A549 (cell line): ENCODE results near the gene CACNA1C. TPM values are rescaled to one million over a fixed set of nuclear protein-coding genes. Genes with fewer than 3 reads are reported as not detected.

ENCODE experiments used
- ATAC-seq, 2 experiments: fragments of 200-7000 bp in 1 of 2; fragments of >200 bp in 1 of 2; cut with Nextera tagmentation in 1 of 2; cut with Tn5 transposase in 1 of 2; 3 replicates each; pipeline versions ENCODE4 v1.8.0 to v1.9.1; 2018 to 2020; ENCODE audit warnings: mild to moderate bottlenecking in 1 of 2, moderate library complexity in 1 of 2
- CTCF ChIA-PET: fragments of 300-600 bp; sonication (Branson Sonifier 250); formaldehyde crosslinking; extraction: SDS; loops from one replicate; lab custom pipeline; 2021; ENCODE audit warnings: antibody characterized with exemption, inconsistent platforms; lab: Yijun Ruan, JAX
- POLR2A ChIA-PET: fragments of 350-600 bp; formaldehyde crosslinking; extraction: SDS; loops from one replicate; lab custom pipeline; 2021; ENCODE audit warnings: antibody characterized with exemption, inconsistent platforms; lab: Yijun Ruan, JAX
- DNase-seq, 2 experiments: peaks; one replicate each; pipeline versions ENCODE4 v3.0.0 to v3.0.0-alpha.2; 2011 to 2016; ENCODE audit warnings: low read depth in 1 of 2, low spot score in 1 of 2
- FAIRE-seq: peaks from 2 replicates; lab custom pipeline; 2011; peaks lifted over from hg19 to GRCh38; lab: Jason Lieb, UNC
- H3K27ac ChIP-seq, 2 experiments: fragments of >200 bp; sonication (Bioruptor Twin); formaldehyde crosslinking; 3 replicates each; pipeline ENCODE4 v1.5.1; 2016 to 2017
- H3K4me1 ChIP-seq: fragments of >200 bp; sonication (Bioruptor Twin); formaldehyde crosslinking; 3 replicates; pipeline ENCODE4 v1.6.1; 2016
- H3K4me2 ChIP-seq: fragments of >200 bp; sonication (Bioruptor Twin); formaldehyde crosslinking; 3 replicates; pipeline ENCODE4 v1.6.1; 2016
- H3K4me3 ChIP-seq: fragments of >200 bp; sonication (Bioruptor Twin); formaldehyde crosslinking; 3 replicates; pipeline ENCODE4 v1.5.1; 2016
- H3K9me3 ChIP-seq: fragments of >200 bp; sonication (Bioruptor Twin); formaldehyde crosslinking; 3 replicates; pipeline ENCODE4 v1.6.1; 2016
- CBX8 ChIP-seq: fragments of 200-600 bp; sonication (generic); IDR thresholded peaks from 2 replicates; pipeline ENCODE4 v1.6.1; 2016
- EHF ChIP-seq: fragments of 250-450 bp; sonication (Bioruptor Pico); IDR thresholded peaks from 2 replicates; pipeline ENCODE4 v1.5.0; 2020; ENCODE audit warnings: mild to moderate bottlenecking
- EP300 ChIP-seq, 2 experiments: fragments of >200 bp; sonication (Bioruptor Twin); formaldehyde crosslinking; IDR thresholded peaks; 2 replicates in 1 of 2; 3 replicates in 1 of 2; pipeline ENCODE4 v1.6.1; 2016 to 2017
- ESRRA ChIP-seq: fragments of 150-350 bp; IDR thresholded peaks from 2 replicates; pipeline ENCODE4 v1.6.1; 2014; ENCODE audit warnings: mild to moderate bottlenecking, low read length, borderline replicate concordance
- FOXS1 ChIP-seq: fragments of 250-450 bp; sonication (Bioruptor Pico); IDR thresholded peaks from 2 replicates; pipeline ENCODE4 v1.5.0; 2020; ENCODE audit warnings: mild to moderate bottlenecking, moderate library complexity
- GATA3 ChIP-seq: IDR thresholded peaks from 2 replicates; pipeline ENCODE4 v1.6.1; 2012; ENCODE audit warnings: borderline replicate concordance
- HEYL ChIP-seq: fragments of 250-450 bp; sonication (Bioruptor Pico); IDR thresholded peaks from 2 replicates; pipeline ENCODE4 v1.8.0; 2021; ENCODE audit warnings: mild to moderate bottlenecking, moderate library complexity
- HOXA7 ChIP-seq: fragments of 250-450 bp; sonication (Bioruptor Pico); IDR thresholded peaks from 2 replicates; pipeline ENCODE4 v1.5.0; 2020; ENCODE audit warnings: mild to moderate bottlenecking, moderate library complexity
- HOXB13 ChIP-seq: fragments of 250-450 bp; sonication (Bioruptor Pico); IDR thresholded peaks from 2 replicates; pipeline ENCODE4 v1.5.0; 2020; ENCODE audit warnings: low read depth, mild to moderate bottlenecking, moderate library complexity
- KDM1A ChIP-seq: fragments of 200-600 bp; sonication (generic); IDR thresholded peaks from 2 replicates; pipeline ENCODE4 v1.6.1; 2016; ENCODE audit warnings: low read depth, mild to moderate bottlenecking
- MAZ ChIP-seq: fragments of 150-350 bp; IDR thresholded peaks from 2 replicates; pipeline ENCODE4 v1.6.1; 2014; ENCODE audit warnings: antibody characterized with exemption, low read depth, low read length, borderline replicate concordance
- MYC ChIP-seq: IDR thresholded peaks from 2 replicates; pipeline ENCODE4 v1.6.1; 2012; ENCODE audit warnings: mild to moderate bottlenecking, inconsistent platforms, low read length, improper control_type of control experiment, borderline replicate concordance
- NFE2L2 ChIP-seq: fragments of 150-350 bp; conservative IDR thresholded peaks from 2 replicates; pipeline ENCODE4 v1.6.1; 2014; ENCODE audit warnings: low read length
- NPAS2 ChIP-seq: fragments of 250-450 bp; sonication (Bioruptor Pico); IDR thresholded peaks from 2 replicates; pipeline ENCODE4 v1.8.0; 2022; ENCODE audit warnings: mild to moderate bottlenecking, moderate library complexity, borderline replicate concordance
- POLR2A ChIP-seq: IDR thresholded peaks from 2 replicates; pipeline ENCODE4 v1.6.1; 2012; ENCODE audit warnings: mild to moderate bottlenecking, low read length
- POLR2AphosphoS2 ChIP-seq: conservative IDR thresholded peaks from 2 replicates; pipeline ENCODE4 v1.6.1; 2012; ENCODE audit warnings: low read length, improper control_type of control experiment, inconsistent platforms
- RARB ChIP-seq: fragments of 250-450 bp; sonication (Bioruptor Pico); IDR thresholded peaks from 2 replicates; pipeline ENCODE4 v1.8.0; 2021; ENCODE audit warnings: mild to moderate bottlenecking, moderate library complexity
- RFX5 ChIP-seq: fragments of 450-650 bp; IDR thresholded peaks from 2 replicates; pipeline ENCODE4 v1.7.1; 2014; ENCODE audit warnings: antibody characterized with exemption, mild to moderate bottlenecking, moderate library complexity
- RNF2 ChIP-seq: fragments of 200-600 bp; sonication (generic); IDR thresholded peaks from 2 replicates; pipeline ENCODE4 v1.6.1; 2016; ENCODE audit warnings: low read depth, mild to moderate bottlenecking, antibody characterized with exemption, moderate library complexity, borderline replicate concordance
- SREBF2 ChIP-seq: fragments of 450-650 bp; IDR thresholded peaks from 2 replicates; pipeline ENCODE4 v1.6.1; 2014; ENCODE audit warnings: mild to moderate bottlenecking, moderate library complexity
- ZC3H11A ChIP-seq: fragments of 450-650 bp; IDR thresholded peaks from 2 replicates; pipeline ENCODE4 v1.6.1; 2014; ENCODE audit warnings: antibody characterized with exemption, mild to moderate bottlenecking
- ZNF302 ChIP-seq: fragments of 250-450 bp; sonication (Bioruptor Pico); IDR thresholded peaks from 2 replicates; pipeline ENCODE4 v1.9.0; 2021; ENCODE audit warnings: inconsistent platforms, mild to moderate bottlenecking, moderate library complexity
- WGBS: methylation state at CpG from one replicate; pipeline ENCODE4 v1.1.6; 2017; ENCODE audit errors: missing lambda C conversion rate; 5-methylcytosine and 5-hydroxymethylcytosine counted together
- polyA plus RNA-seq, 4 experiments: library from polyadenylated mRNA; depleted of rRNA in 3 of 4; stranded (reverse); fragments of >200 nt; fragmentation: RNase III in 1 of 4; extraction: RNeasy Plus Mini Kit Qiagen cat#74134 plus additional on column Dnase treatment in 1 of 4; gene quantifications; 2 replicates in 3 of 4; 3 replicates in 1 of 4; pipeline ENCODE4 v1.2.3, GENCODE V29; 2011 to 2017
- TF ChIP-seq, protein P1 (sequence below): fragments of >200 bp; sonication (Bioruptor Twin); formaldehyde crosslinking; IDR thresholded peaks from 2 replicates; pipeline ENCODE4 v1.6.1; 2016
- TF ChIP-seq, protein P2 (sequence below): IDR thresholded peaks from 2 replicates; pipeline ENCODE4 v1.6.1; 2012; ENCODE audit warnings: low read depth, borderline replicate concordance
- TF ChIP-seq, protein P3 (sequence below): fragments of 250-450 bp; sonication (Bioruptor Pico); IDR thresholded peaks from 2 replicates; pipeline ENCODE4 v1.5.0; 2021; ENCODE audit warnings: mild to moderate bottlenecking, moderate library complexity, borderline replicate concordance
- TF ChIP-seq, protein P4 (sequence below): fragments of >200 bp; sonication (Bioruptor Twin); formaldehyde crosslinking; IDR thresholded peaks from 3 replicates; pipeline ENCODE4 v1.5.1; 2016
- TF ChIP-seq, protein P5 (sequence below): IDR thresholded peaks from 2 replicates; pipeline ENCODE4 v1.6.1; 2012

CACNA1C gene
- polyA plus RNA-seq, 2 of the 4 experiments (the other 2 are of a cell fraction) = not detected

DNA sequence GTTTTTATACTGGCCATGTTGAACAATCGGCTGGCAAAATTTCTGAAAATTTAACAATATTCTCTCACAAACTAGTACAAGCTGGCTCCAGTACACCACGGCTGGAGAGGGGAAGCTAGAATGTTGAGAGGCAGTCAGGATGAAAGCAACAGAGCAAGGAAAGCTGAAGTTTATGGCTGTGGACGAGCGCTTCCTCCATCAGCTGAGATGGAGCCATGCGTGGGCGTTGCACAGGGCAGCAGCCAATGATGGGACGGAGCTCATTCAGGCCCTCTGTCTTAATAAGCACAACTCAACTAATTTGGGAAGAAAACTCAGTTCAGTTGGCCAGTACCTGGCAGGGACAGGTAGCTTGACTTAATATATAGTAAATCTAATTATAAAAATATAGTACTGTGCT is 34.4 kb upstream of the CACNA1C start:
- CTCF ChIA-PET = interaction anchor here (0.5 to 1.9 kb wide), 4 partner anchors 10 to 228 kb away, joined by 3 to 8 read pairs (median 3); no protein-coding TSS in a partner anchor
- H3K9me3 ChIP-seq = no peaks in the 10 kb centered on the region; the same call in 2 of the 3 replicates
- no peaks in the 10 kb centered on the region for H3K4me1 ChIP-seq
- no peak for DNase-seq
- FAIRE-seq = no peak
- H3K4me2 ChIP-seq = no peak overlapping the region
- TF ChIP-seq, protein P1, sequence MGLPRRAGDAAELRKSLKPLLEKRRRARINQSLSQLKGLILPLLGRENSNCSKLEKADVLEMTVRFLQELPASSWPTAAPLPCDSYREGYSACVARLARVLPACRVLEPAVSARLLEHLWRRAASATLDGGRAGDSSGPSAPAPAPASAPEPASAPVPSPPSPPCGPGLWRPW = no peak
- TF ChIP-seq EP300 (IDR thresholded peaks at IDR 0.05) (no peak), POLR2A (no peak), SREBF2 (no peak), FOXS1 (CRISPR knock-in tag) (no peak), HOXB13 (CRISPR knock-in tag) (no peak), GATA3 (no peak), ESRRA (no peak), NPAS2 (CRISPR knock-in tag) (no peak)
- TF ChIP-seq, protein P2, sequence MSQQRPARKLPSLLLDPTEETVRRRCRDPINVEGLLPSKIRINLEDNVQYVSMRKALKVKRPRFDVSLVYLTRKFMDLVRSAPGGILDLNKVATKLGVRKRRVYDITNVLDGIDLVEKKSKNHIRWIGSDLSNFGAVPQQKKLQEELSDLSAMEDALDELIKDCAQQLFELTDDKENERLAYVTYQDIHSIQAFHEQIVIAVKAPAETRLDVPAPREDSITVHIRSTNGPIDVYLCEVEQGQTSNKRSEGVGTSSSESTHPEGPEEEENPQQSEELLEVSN = no peak
- TF ChIP-seq, protein P3, sequence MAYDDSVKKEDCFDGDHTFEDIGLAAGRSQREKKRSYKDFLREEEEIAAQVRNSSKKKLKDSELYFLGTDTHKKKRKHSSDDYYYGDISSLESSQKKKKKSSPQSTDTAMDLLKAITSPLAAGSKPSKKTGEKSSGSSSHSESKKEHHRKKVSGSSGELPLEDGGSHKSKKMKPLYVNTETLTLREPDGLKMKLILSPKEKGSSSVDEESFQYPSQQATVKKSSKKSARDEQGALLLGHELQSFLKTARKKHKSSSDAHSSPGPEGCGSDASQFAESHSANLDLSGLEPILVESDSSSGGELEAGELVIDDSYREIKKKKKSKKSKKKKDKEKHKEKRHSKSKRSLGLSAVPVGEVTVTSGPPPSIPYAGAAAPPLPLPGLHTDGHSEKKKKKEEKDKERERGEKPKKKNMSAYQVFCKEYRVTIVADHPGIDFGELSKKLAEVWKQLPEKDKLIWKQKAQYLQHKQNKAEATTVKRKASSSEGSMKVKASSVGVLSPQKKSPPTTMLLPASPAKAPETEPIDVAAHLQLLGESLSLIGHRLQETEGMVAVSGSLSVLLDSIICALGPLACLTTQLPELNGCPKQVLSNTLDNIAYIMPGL (CRISPR knock-in tag) = no peak
- no peak overlapping the region for H3K27ac ChIP-seq
- WGBS = 69% methylated on average over 7 of the region's 7 CpGs
- no peak for ATAC-seq
- POLR2A ChIA-PET = interaction anchor here (0.5 kb wide), 1 partner anchor 18 kb away, joined by 4 read pairs; no protein-coding TSS in a partner anchor
- no peak overlapping the region for H3K4me3 ChIP-seq

DNA sequence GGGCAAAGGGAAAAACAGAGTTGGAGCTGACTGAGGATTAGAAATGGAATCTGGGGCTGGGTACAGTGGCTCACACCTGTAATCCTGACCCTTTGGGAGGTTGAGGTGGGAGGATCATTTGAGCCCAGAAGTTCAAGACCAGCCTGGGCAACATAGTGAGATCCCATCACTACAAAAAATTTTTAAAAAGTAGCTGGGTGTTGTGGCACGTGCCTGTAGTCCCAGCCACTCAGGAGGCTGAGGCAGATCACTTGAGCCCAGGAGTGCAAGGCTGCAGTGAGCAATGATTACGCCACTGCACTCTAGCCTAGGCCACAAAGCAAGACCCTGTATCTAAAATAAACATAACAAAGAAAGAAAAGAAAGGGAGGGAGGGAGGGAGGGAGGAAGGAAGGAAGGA is 33.7 kb upstream of the CACNA1C start:
- no peak overlapping the region for H3K4me3 ChIP-seq
- H3K9me3 ChIP-seq = no peaks in the 10 kb centered on the region; the same call in 2 of the 3 replicates
- no peak for TF ChIP-seq CBX8
- TF ChIP-seq, all 56 proteins: peak for 0
- Histone ChIP-seq H3K4me2 (no peak overlapping the region), H3K4me1 (no peaks in the 10 kb centered on the region), H3K27ac (no peak overlapping the region)
- ChIA-PET POLR2A (interaction anchor here (1.4 kb wide), 1 partner anchor 15 kb away, joined by 4 read pairs; the partner anchor contains the start of gene DCP1B), CTCF (interaction anchor here (0.8 to 2.3 kb wide), 4 partner anchors 9 to 229 kb away, joined by 3 to 8 read pairs (median 6); no protein-coding TSS in a partner anchor)
- ATAC-seq (no peak), DNase-seq (no peak), FAIRE-seq (no peak)
- 13% methylated on average over 2 of the region's 2 CpGs for WGBS

DNA sequence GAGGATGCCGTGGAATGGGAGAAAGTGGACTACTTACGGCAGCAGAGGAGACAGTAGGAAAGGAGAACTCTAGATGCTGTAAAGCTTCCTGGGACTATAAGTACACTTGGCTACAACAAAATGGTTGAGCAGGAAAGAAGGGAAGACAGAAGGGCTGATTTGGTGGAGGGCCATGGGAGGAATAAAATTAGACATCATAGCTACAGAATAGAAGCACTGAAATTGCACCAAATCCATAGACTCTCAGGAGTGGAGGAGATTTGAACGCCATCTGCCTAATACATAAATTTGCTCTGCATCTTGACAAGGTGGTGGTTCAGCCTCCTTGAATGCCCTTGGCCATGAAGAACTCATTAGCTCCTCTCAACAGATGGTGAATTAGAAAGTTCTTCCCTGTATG is 32.3 kb upstream of the CACNA1C start:
- CTCF ChIA-PET = interaction anchor here (0.6 to 2.3 kb wide), 4 partner anchors 14 to 393 kb away, joined by 3 to 8 read pairs (median 3); no protein-coding TSS in a partner anchor
- no peak for ATAC-seq
- H3K4me2 ChIP-seq = no peak overlapping the region
- no peaks in the 10 kb centered on the region; the same call in 2 of the 3 replicates for H3K9me3 ChIP-seq
- no peak overlapping the region for H3K27ac ChIP-seq
- H3K4me3 ChIP-seq = no peak overlapping the region
- H3K4me1 ChIP-seq = no peaks in the 10 kb centered on the region
- POLR2A ChIA-PET = no interaction called here
- DNase-seq = no peak
- 31% methylated on average over 3 of the region's 3 CpGs for WGBS
- no peak for FAIRE-seq
- TF ChIP-seq MAZ (no peak), EHF (CRISPR knock-in tag) (no peak), HOXA7 (no peak), GATA3 (no peak), HEYL (CRISPR knock-in tag) (no peak), ZC3H11A (no peak), MYC (no peak), RFX5 (no peak), POLR2AphosphoS2 (no peak), NPAS2 (CRISPR knock-in tag) (no peak), KDM1A (no peak), FOXS1 (CRISPR knock-in tag) (no peak), RARB (CRISPR knock-in tag) (no peak), NFE2L2 (no peak), ZNF302 (CRISPR knock-in tag) (no peak), RNF2 (no peak)
- TF ChIP-seq, protein P4, sequence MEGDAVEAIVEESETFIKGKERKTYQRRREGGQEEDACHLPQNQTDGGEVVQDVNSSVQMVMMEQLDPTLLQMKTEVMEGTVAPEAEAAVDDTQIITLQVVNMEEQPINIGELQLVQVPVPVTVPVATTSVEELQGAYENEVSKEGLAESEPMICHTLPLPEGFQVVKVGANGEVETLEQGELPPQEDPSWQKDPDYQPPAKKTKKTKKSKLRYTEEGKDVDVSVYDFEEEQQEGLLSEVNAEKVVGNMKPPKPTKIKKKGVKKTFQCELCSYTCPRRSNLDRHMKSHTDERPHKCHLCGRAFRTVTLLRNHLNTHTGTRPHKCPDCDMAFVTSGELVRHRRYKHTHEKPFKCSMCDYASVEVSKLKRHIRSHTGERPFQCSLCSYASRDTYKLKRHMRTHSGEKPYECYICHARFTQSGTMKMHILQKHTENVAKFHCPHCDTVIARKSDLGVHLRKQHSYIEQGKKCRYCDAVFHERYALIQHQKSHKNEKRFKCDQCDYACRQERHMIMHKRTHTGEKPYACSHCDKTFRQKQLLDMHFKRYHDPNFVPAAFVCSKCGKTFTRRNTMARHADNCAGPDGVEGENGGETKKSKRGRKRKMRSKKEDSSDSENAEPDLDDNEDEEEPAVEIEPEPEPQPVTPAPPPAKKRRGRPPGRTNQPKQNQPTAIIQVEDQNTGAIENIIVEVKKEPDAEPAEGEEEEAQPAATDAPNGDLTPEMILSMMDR = no peak
- TF ChIP-seq, protein P5, sequence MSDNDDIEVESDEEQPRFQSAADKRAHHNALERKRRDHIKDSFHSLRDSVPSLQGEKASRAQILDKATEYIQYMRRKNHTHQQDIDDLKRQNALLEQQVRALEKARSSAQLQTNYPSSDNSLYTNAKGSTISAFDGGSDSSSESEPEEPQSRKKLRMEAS = no peak
